Ovary (tissue), 9 donors: ENCODE measurements around the gene NEK1. TPM values are rescaled to one million over a fixed set of nuclear protein-coding genes. Genes with fewer than 3 reads are reported as not detected.

Experiments used
- DNase-seq, 5 donors: peaks; one replicate each; pipeline ENCODE4 v3.0.0-alpha.2; 2019 to 2020
- H3K27ac ChIP-seq, 2 donors: fragments of 200-600 bp; one replicate each; pipeline versions ENCODE4 v1.5.1 to v1.8.0; 2019 to 2022
- H3K27me3 ChIP-seq: fragments of 200-600 bp; one replicate; pipeline ENCODE4 v1.8.0; 2022
- H3K36me3 ChIP-seq: fragments of 200-600 bp; sonication (generic); one replicate; pipeline ENCODE4 v1.5.1; 2019
- H3K4me1 ChIP-seq: one replicate; pipeline ENCODE4 v1.8.1; 2013; ENCODE audit warnings: mild to moderate bottlenecking, moderate library complexity; ENCODE audit not compliant: insufficient read depth
- H3K4me3 ChIP-seq: fragments of 200-600 bp; sonication (generic); one replicate; pipeline ENCODE4 v1.5.1; 2017
- H3K9me3 ChIP-seq, 2 donors: fragments of 200-600 bp in 1 of 2; sonication (generic) in 1 of 2; one replicate each; pipeline versions ENCODE4 v1.5.1 to v1.8.1; 2013 to 2019; ENCODE audit warnings: mild to moderate bottlenecking in 1 of 2, moderate library complexity in 1 of 2
- EP300 ChIP-seq: sonication (generic); formaldehyde crosslinking; IDR thresholded peaks from one replicate; pipeline ENCODE4 v1.6.1; 2017; ENCODE audit warnings: antibody characterized with exemption
- POLR2A ChIP-seq: fragments of 450-650 bp; IDR thresholded peaks from one replicate; pipeline ENCODE4 v1.6.1; 2017; ENCODE audit warnings: antibody characterized with exemption, mild to moderate bottlenecking, moderate library complexity
- WGBS, 3 donors: extraction: QIAGEN DNeasy Blood & Tissue Kit in 1 of 3; methylation state at CpG; one replicate each; pipeline versions ENCODE4 v1.1.5 to v1.1.7; 2013 to 2017; 5-methylcytosine and 5-hydroxymethylcytosine counted together
- intact Hi-C, 4 donors: fragments of 100-400 bp; cut with DNase I; formaldehyde crosslinking; loops; one replicate each; pipeline versions ENCODE4 v1.11.0 to v1.15.1; 2022 to 2023
- polyA plus RNA-seq, 2 donors: library from polyadenylated mRNA; stranded (reverse); fragments of 200-250 nt in 1 of 2; fragments of 350-450 nt in 1 of 2; fragmentation: Illumina TruSeq in 1 of 2; extraction: RNeasy Lipid Tissue Mini Kit (QIAGEN cat#74804) in 1 of 2; gene quantifications; one replicate each; pipeline ENCODE4 v1.2.3, GENCODE V29; 2013 to 2014
- total RNA-seq, 7 donors: library from RNA; depleted of rRNA in 2 of 7; stranded (reverse); fragments of >200 nt in 2 of 7; fragmentation: NEBNext Ultra II Directional in 3 of 7; extraction: Animal tissue kit (Norgen Biotek cat#: 25700) in 3 of 7; gene quantifications; one replicate each; pipeline versions ENCODE4 v1.1.0 to v1.2.4, GENCODE V29; 2016 to 2023
- TF ChIP-seq, protein P1 (sequence below), 3 donors: fragments of 450-650 bp in 2 of 3; fragments of 200-600 bp in 1 of 3; IDR thresholded peaks; one replicate each; pipeline versions ENCODE4 v1.5.1 to v1.8.0; 2016 to 2022; ENCODE audit warnings: antibody characterized with exemption in 3 of 3, mild to moderate bottlenecking in 1 of 3
- donor health status: DM: no; HTN: no; CAD: no; lungs with moderate emphysema.
- donor health status: DM: no; HTN: no; CAD: no.
- donor health status: Bipolar disorder and iron deficiency.
- donor health status: DM: yes; HTN: yes; CAD: no.
- donor health status: DM: no; HTN: no; CAD: no.
- donor health status: DM: yes; HTN: yes; CAD: no.

Gene NEK1
- total and polyA plus RNA-seq, 9 donors = 8.7 to 29.5 (median 22.0) TPM

DNA sequence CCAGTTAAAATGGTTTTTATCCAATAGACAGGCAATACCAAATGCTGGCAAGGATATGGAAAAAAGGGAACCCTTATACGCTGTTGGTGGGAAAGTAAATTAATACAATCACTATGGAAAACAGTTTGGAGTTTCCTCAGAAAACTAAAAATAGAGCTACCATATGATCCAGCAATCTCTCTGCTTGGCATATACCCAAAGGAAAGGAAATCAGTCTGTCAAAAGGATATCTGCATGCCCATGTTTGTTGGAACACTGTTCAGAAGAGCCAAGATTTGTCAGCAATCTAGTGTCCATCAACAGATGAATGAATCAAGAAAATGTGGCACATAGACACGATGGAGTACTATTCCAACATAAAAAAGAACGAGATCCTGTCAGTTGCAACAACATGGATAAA, 250.6 kb downstream of the NEK1 start:
- intact Hi-C loops = no loop called here
- Histone ChIP-seq H3K27me3 (no peaks in the 10 kb centered on the region), H3K4me1 (no peaks in the 10 kb centered on the region), H3K9me3 (no peaks in the 10 kb centered on the region), H3K4me3 (no peak overlapping the region), H3K36me3 (no peaks in the 10 kb centered on the region), H3K27ac (no peak overlapping the region)
- no peak for TF ChIP-seq EP300
- TF ChIP-seq, protein P1, sequence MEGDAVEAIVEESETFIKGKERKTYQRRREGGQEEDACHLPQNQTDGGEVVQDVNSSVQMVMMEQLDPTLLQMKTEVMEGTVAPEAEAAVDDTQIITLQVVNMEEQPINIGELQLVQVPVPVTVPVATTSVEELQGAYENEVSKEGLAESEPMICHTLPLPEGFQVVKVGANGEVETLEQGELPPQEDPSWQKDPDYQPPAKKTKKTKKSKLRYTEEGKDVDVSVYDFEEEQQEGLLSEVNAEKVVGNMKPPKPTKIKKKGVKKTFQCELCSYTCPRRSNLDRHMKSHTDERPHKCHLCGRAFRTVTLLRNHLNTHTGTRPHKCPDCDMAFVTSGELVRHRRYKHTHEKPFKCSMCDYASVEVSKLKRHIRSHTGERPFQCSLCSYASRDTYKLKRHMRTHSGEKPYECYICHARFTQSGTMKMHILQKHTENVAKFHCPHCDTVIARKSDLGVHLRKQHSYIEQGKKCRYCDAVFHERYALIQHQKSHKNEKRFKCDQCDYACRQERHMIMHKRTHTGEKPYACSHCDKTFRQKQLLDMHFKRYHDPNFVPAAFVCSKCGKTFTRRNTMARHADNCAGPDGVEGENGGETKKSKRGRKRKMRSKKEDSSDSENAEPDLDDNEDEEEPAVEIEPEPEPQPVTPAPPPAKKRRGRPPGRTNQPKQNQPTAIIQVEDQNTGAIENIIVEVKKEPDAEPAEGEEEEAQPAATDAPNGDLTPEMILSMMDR (IDR thresholded peaks at IDR 0.05) = no peak
- no peak for TF ChIP-seq POLR2A
- 76 to 87% (median 82%) methylated on average over 3 of the region's 3 CpGs for WGBS, 3 donors
- DNase-seq = no peak

DNA sequence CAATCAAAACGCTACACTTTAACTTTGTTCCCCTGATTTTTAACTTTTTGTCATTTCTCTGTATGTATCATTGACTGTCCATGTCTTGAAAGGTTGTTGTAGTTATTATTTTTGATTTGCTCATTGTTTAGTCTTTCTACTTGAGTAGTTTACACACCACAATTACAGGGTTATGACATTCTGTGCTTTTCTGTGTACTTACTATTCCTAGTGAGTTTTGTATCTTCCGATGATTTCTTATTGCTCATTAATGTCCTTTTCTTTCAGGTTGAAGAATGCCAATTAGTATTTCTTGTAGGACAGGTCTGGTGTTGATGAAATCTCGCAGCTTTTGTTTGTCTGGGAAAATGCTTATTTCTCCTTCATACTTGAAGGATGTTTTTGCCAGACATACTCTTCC, 252.4 kb downstream of the NEK1 start:
- TF ChIP-seq POLR2A (no peak), EP300 (no peak)
- TF ChIP-seq, protein P1 (IDR thresholded peaks at IDR 0.05) = no peak
- H3K36me3 ChIP-seq = no peaks in the 10 kb centered on the region
- intact Hi-C loops = no loop called here
- DNase-seq = no peak
- no peaks in the 10 kb centered on the region for H3K27me3 ChIP-seq
- no peaks in the 10 kb centered on the region for H3K4me1 ChIP-seq
- WGBS, 3 donors = 48 to 57% (median 55%) methylated on average over 3 of the region's 3 CpGs
- H3K9me3 ChIP-seq = no peaks in the 10 kb centered on the region
- H3K4me3 ChIP-seq = no peak overlapping the region
- no peak overlapping the region for H3K27ac ChIP-seq

DNA sequence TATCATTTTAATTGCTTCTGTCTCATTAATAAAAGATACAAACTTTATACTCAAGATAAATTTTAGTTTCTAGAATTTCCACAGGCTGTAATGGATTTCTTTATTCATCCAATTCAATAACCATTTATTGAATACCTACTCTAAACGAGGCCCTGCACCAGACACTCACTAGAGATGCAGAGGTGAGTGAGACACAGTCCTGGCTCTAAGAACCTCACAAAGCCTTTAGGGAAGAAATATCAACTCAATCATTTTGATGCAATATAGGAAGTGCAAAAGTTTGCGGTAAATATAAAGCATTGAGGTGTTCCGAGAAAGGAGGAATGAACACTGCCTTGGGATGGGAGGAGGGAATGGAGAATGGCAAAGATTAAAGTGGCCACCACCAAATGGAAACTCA, 260.0 kb downstream of the NEK1 start:
- DNase-seq = no peak
- H3K9me3 ChIP-seq = no peaks in the 10 kb centered on the region
- WGBS, 3 donors = 74 to 77% (median 75%) methylated on average over 3 of the region's 3 CpGs
- intact Hi-C loops = no loop called here
- no peaks in the 10 kb centered on the region for H3K27me3 ChIP-seq
- TF ChIP-seq, protein P1 (IDR thresholded peaks at IDR 0.05) = no peak
- TF ChIP-seq POLR2A (no peak), EP300 (no peak)
- H3K27ac ChIP-seq = peak overlapping the region in 1 of 2 donors; percentile 21
- H3K4me3 ChIP-seq = no peak overlapping the region
- peaks cover 3% of the 10 kb centered on the region for H3K4me1 ChIP-seq
- no peaks in the 10 kb centered on the region for H3K36me3 ChIP-seq

DNA sequence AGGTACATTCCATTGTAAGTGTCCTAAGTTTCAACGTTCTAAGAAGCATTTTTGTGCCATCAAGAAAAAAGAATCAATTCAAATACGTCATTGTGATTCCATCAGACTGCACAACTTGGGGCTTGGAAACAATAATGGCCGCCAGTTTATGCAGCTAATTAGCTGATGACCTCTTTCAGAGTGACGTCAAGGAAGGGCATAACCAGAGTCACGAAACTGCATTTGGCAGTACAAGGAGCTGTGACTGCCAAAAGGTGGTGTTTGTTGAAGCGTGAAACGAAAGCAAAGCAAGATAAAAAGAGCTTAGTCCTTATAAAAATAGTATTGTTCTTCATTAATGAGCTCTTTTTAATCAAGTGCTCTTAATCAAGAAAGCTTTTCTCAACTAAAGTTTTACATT, 260.5 kb downstream of the NEK1 start:
- H3K36me3 ChIP-seq = no peaks in the 10 kb centered on the region
- H3K4me3 ChIP-seq = no peak overlapping the region
- WGBS, 3 donors = 5 to 18% (median 11%) methylated on average over 7 of the region's 7 CpGs
- no peaks in the 10 kb centered on the region for H3K9me3 ChIP-seq
- peak overlapping the region in 1 of 2 donors; percentile 42 for H3K27ac ChIP-seq
- H3K27me3 ChIP-seq = no peaks in the 10 kb centered on the region
- DNase-seq = peak; percentile 59 to 75 (median 67)
- peaks cover 3% of the 10 kb centered on the region for H3K4me1 ChIP-seq
- intact Hi-C loops = no loop called here
- TF ChIP-seq POLR2A (no peak), EP300 (no peak)
- TF ChIP-seq, protein P1 (IDR thresholded peaks at IDR 0.05) = no peak
